Measurements from ENCODE around the gene DUOXA2. TPM values are rescaled to one million over a fixed set of nuclear protein-coding genes. Genes with fewer than 3 reads are reported as not detected.

Gene DUOXA2
- total RNA-seq, 1 experiment from 2014 or later = not detected

DNA sequence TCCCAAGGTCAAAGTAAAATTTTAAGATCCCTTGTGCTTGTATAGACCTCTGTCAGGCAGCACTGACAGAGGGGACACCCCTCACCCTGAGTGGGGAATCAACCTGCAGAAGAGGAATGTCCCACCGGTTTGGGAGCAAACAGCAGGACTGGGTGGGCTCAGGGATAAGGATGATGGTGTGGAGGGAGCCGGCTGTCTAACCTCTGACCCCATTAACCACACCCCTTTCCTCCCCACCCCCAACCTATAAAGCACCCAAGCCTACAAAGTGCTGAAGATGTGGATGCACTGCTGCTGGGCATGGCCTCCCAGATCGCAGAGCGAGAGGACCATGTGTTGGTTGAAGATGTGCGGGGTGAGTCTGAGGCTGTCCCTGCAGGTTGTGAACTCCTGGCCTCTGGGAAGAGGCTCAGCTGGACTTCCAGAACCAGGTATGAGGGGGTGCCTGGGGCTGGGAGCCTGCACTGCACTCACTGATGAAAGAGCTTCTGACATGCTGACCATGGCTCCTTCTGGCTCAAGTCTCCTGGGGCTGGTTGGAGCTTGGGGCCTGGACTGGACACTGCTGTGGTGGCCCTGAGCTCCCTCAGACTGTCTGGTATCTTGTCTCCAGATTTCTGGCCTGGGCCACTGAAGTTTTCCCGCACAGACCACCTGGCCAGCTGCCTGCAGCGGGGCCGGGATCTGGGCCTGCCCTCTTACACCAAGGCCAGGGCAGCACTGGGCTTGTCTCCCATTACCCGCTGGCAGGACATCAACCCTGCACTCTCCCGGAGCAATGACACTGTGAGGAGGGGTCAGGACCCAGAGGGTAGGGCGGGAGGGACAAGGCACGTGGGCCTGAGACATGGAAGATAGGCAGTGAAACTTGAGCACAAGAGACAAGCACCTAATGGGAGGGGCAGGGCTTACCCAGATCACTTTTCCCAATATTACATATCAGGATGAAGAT is 25.0 kb downstream of the DUOXA2 start (continued):
- TF ChIP-seq, protein P1, sequence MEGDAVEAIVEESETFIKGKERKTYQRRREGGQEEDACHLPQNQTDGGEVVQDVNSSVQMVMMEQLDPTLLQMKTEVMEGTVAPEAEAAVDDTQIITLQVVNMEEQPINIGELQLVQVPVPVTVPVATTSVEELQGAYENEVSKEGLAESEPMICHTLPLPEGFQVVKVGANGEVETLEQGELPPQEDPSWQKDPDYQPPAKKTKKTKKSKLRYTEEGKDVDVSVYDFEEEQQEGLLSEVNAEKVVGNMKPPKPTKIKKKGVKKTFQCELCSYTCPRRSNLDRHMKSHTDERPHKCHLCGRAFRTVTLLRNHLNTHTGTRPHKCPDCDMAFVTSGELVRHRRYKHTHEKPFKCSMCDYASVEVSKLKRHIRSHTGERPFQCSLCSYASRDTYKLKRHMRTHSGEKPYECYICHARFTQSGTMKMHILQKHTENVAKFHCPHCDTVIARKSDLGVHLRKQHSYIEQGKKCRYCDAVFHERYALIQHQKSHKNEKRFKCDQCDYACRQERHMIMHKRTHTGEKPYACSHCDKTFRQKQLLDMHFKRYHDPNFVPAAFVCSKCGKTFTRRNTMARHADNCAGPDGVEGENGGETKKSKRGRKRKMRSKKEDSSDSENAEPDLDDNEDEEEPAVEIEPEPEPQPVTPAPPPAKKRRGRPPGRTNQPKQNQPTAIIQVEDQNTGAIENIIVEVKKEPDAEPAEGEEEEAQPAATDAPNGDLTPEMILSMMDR (IDR thresholded peaks at IDR 0.05) = no peak
- TF ChIP-seq PRRX2 (CRISPR knock-in tag; IDR thresholded peaks at IDR 0.05) (no peak), NFATC4 (CRISPR knock-in tag; IDR thresholded peaks at IDR 0.05) (no peak), ETV6 (CRISPR knock-in tag; IDR thresholded peaks at IDR 0.05) (no peak), CREM (CRISPR knock-in tag; IDR thresholded peaks at IDR 0.05) (no peak)
- TF ChIP-seq, protein P2, sequence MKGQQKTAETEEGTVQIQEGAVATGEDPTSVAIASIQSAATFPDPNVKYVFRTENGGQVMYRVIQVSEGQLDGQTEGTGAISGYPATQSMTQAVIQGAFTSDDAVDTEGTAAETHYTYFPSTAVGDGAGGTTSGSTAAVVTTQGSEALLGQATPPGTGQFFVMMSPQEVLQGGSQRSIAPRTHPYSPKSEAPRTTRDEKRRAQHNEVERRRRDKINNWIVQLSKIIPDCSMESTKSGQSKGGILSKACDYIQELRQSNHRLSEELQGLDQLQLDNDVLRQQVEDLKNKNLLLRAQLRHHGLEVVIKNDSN (CRISPR knock-in tag; IDR thresholded peaks at IDR 0.05) = no peak
- TF ChIP-seq, protein P3, sequence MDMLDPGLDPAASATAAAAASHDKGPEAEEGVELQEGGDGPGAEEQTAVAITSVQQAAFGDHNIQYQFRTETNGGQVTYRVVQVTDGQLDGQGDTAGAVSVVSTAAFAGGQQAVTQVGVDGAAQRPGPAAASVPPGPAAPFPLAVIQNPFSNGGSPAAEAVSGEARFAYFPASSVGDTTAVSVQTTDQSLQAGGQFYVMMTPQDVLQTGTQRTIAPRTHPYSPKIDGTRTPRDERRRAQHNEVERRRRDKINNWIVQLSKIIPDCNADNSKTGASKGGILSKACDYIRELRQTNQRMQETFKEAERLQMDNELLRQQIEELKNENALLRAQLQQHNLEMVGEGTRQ (CRISPR knock-in tag; IDR thresholded peaks at IDR 0.05) = no peak
- TF ChIP-seq, protein P4, sequence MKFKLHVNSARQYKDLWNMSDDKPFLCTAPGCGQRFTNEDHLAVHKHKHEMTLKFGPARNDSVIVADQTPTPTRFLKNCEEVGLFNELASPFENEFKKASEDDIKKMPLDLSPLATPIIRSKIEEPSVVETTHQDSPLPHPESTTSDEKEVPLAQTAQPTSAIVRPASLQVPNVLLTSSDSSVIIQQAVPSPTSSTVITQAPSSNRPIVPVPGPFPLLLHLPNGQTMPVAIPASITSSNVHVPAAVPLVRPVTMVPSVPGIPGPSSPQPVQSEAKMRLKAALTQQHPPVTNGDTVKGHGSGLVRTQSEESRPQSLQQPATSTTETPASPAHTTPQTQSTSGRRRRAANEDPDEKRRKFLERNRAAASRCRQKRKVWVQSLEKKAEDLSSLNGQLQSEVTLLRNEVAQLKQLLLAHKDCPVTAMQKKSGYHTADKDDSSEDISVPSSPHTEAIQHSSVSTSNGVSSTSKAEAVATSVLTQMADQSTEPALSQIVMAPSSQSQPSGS (CRISPR knock-in tag; IDR thresholded peaks at IDR 0.05; ENCODE audit: borderline replicate concordance, low read depth) = no peak

DNA sequence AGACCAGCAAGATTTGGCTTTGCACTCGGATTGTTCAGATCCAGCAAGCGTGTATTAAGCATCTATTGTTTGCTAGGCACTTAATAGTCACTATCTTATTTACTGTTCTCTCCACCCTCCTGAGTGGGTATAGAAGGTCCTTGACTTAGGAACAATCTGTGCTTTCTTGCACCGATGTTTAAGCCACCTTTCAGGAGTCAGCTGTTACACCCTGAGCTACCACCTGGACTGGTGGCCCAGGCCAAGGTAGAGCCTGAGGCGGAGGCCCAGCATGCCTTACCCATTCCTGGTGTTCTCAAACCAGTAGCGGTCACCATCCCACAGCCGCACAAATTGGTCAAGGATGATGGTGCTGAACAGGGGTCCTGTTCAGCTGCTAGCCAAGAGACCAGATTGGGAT is 25.6 kb downstream of the DUOXA2 start:
- ATAC-seq = no peak
- ChIA-PET CTCF (interaction anchor here (0.8 to 2.0 kb wide), 3 partner anchors 22 to 30 kb away, joined by 3 to 7 read pairs (median 6); no protein-coding TSS in a partner anchor), POLR2A (no interaction called here)
- H3K27me3 Mint-ChIP-seq (ENCODE audit: low read depth) = peaks cover 35% of the 10 kb centered on the region
- H3K4me1 Mint-ChIP-seq = peaks cover 7% of the 10 kb centered on the region
- H3K4me3 Mint-ChIP-seq = no peak overlapping the region
- no peaks in the 10 kb centered on the region for H3K9me3 Mint-ChIP-seq
- TF ChIP-seq NR3C1 (CRISPR knock-in tag; conservative IDR thresholded peaks at IDR 0.05; ENCODE audit: low read depth) = no peak
- TF ChIP-seq, protein P5, sequence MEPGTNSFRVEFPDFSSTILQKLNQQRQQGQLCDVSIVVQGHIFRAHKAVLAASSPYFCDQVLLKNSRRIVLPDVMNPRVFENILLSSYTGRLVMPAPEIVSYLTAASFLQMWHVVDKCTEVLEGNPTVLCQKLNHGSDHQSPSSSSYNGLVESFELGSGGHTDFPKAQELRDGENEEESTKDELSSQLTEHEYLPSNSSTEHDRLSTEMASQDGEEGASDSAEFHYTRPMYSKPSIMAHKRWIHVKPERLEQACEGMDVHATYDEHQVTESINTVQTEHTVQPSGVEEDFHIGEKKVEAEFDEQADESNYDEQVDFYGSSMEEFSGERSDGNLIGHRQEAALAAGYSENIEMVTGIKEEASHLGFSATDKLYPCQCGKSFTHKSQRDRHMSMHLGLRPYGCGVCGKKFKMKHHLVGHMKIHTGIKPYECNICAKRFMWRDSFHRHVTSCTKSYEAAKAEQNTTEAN (CRISPR knock-in tag; IDR thresholded peaks at IDR 0.05) = no peak
- TF ChIP-seq, protein P6, sequence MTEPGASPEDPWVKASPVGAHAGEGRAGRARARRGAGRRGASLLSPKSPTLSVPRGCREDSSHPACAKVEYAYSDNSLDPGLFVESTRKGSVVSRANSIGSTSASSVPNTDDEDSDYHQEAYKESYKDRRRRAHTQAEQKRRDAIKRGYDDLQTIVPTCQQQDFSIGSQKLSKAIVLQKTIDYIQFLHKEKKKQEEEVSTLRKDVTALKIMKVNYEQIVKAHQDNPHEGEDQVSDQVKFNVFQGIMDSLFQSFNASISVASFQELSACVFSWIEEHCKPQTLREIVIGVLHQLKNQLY (CRISPR knock-in tag; IDR thresholded peaks at IDR 0.05) = no peak
- no peak for TF ChIP-seq TEAD4 (CRISPR knock-in tag; IDR thresholded peaks at IDR 0.05)
- TF ChIP-seq, protein P7, sequence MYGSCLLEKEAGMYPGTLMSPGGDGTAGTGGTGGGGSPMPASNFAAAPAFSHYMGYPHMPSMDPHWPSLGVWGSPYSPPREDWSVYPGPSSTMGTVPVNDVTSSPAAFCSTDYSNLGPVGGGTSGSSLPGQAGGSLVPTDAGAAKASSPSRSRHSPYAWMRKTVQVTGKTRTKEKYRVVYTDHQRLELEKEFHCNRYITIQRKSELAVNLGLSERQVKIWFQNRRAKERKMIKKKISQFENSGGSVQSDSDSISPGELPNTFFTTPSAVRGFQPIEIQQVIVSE (CRISPR knock-in tag; IDR thresholded peaks at IDR 0.05; ENCODE audit: borderline replicate concordance) = no peak
- TF ChIP-seq, protein P8, sequence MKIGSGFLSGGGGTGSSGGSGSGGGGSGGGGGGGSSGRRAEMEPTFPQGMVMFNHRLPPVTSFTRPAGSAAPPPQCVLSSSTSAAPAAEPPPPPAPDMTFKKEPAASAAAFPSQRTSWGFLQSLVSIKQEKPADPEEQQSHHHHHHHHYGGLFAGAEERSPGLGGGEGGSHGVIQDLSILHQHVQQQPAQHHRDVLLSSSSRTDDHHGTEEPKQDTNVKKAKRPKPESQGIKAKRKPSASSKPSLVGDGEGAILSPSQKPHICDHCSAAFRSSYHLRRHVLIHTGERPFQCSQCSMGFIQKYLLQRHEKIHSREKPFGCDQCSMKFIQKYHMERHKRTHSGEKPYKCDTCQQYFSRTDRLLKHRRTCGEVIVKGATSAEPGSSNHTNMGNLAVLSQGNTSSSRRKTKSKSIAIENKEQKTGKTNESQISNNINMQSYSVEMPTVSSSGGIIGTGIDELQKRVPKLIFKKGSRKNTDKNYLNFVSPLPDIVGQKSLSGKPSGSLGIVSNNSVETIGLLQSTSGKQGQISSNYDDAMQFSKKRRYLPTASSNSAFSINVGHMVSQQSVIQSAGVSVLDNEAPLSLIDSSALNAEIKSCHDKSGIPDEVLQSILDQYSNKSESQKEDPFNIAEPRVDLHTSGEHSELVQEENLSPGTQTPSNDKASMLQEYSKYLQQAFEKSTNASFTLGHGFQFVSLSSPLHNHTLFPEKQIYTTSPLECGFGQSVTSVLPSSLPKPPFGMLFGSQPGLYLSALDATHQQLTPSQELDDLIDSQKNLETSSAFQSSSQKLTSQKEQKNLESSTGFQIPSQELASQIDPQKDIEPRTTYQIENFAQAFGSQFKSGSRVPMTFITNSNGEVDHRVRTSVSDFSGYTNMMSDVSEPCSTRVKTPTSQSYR (CRISPR knock-in tag; IDR thresholded peaks at IDR 0.05) = no peak
- DNase-seq (ENCODE audit: low spot score) = no peak
- H3K36me3 Mint-ChIP-seq = no peaks in the 10 kb centered on the region
- H3K27ac Mint-ChIP-seq = no peak overlapping the region
